C4-2B (cell line): ENCODE measurements around the gene B3GAT1.

Experiments
- ZFX ChIP-seq: fragments of 450-650 bp; IDR thresholded peaks from 2 replicates; pipeline ENCODE4 v1.6.1; 2017
- TF ChIP-seq, protein P1 (sequence below): fragments of 450-650 bp; conservative IDR thresholded peaks from 2 replicates; pipeline ENCODE4 v1.5.1; 2017; ENCODE audit warnings: mild to moderate bottlenecking

DNA sequence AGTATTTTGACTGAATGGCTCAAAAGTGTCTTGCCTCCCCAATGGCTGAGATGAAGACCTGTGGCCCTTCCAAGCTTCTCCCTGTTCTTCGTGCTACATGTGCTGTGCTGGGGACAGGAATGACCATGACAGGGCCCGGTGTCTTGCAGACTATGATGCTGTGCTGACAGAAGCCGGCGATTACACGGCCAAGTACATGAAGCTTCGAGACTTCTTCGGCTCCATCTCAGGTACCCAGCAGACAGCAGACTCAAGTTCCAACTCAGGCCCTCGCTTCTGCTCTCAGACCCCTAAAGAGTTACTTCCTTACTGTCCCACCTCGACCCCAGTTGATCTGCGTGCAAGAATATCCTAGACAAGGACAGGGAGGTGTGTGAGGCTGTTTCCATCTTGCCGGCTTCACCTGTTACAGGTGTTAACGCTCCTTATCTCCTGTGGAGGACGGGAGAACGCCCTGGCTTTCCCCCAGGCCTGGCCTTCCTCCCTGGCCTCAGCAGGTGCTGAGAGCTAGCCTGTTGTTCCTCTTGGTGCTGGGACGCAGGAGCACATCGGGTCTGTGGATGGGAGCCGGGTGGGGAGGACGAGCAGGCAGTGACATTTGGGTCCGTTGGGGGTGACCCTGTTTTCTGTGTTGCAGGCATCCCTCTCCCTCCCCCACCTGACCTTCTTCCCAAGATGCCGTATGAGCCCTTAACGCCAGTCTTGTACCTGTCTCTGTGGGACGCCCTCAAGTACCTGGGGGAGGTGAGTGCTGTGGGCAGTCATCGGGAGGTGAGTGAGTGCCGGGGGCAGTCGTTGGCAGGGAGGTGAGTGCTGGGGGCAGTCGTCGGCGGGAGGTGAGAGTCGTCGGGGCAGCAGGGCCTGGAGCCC is 42.2 kb downstream of the B3GAT1 start:
- TF ChIP-seq, protein P1, sequence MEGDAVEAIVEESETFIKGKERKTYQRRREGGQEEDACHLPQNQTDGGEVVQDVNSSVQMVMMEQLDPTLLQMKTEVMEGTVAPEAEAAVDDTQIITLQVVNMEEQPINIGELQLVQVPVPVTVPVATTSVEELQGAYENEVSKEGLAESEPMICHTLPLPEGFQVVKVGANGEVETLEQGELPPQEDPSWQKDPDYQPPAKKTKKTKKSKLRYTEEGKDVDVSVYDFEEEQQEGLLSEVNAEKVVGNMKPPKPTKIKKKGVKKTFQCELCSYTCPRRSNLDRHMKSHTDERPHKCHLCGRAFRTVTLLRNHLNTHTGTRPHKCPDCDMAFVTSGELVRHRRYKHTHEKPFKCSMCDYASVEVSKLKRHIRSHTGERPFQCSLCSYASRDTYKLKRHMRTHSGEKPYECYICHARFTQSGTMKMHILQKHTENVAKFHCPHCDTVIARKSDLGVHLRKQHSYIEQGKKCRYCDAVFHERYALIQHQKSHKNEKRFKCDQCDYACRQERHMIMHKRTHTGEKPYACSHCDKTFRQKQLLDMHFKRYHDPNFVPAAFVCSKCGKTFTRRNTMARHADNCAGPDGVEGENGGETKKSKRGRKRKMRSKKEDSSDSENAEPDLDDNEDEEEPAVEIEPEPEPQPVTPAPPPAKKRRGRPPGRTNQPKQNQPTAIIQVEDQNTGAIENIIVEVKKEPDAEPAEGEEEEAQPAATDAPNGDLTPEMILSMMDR = no peak
- no peak for TF ChIP-seq ZFX
